Endothelial cell (in vitro differentiated cells): ENCODE data around the gene PABPN1. TPM values are rescaled to one million over a fixed set of nuclear protein-coding genes. Genes with fewer than 3 reads are reported as not detected.

Source experiments
- DNase-seq: peaks from one replicate; pipeline ENCODE4 v3.0.0; 2021; ENCODE audit warnings: low spot score
- H3K27ac Mint-ChIP-seq: one replicate; pipeline ENCODE4 v1.8.0; 2021; ENCODE audit warnings: mixed read lengths, inconsistent platforms; ENCODE audit not compliant: unreplicated experiment
- H3K27me3 Mint-ChIP-seq: one replicate; pipeline ENCODE4 v1.8.0; 2021; ENCODE audit warnings: mild to moderate bottlenecking, moderate library complexity, mixed read lengths, inconsistent platforms; ENCODE audit not compliant: unreplicated experiment
- H3K36me3 Mint-ChIP-seq: one replicate; pipeline ENCODE4 v1.8.0; 2021; ENCODE audit warnings: mild to moderate bottlenecking, low read depth, mixed read lengths, inconsistent platforms; ENCODE audit not compliant: unreplicated experiment
- H3K4me1 Mint-ChIP-seq: one replicate; pipeline ENCODE4 v1.8.0; 2021; ENCODE audit warnings: mild to moderate bottlenecking, mixed read lengths, inconsistent platforms; ENCODE audit not compliant: unreplicated experiment
- H3K4me3 Mint-ChIP-seq: one replicate; pipeline ENCODE4 v1.8.0; 2021; ENCODE audit warnings: mild to moderate bottlenecking, mixed read lengths, inconsistent platforms; ENCODE audit not compliant: unreplicated experiment
- H3K9me3 Mint-ChIP-seq: one replicate; pipeline ENCODE4 v1.8.0; 2021; ENCODE audit warnings: mixed read lengths, inconsistent platforms; ENCODE audit not compliant: unreplicated experiment
- total RNA-seq: library from RNA; stranded (reverse); fragmentation: NEBNext Ultra II Directional; extraction: Animal tissue kit (Norgen Biotek cat#: 25700); gene quantifications from one replicate; pipeline ENCODE4 v1.2.1, GENCODE V29; 2021; ENCODE audit not compliant: unreplicated experiment
- TF ChIP-seq, protein P1 (sequence below): fragments of 200-600 bp; sonication (generic); IDR thresholded peaks from one replicate; pipeline ENCODE4 v1.5.0; 2021; ENCODE audit warnings: antibody characterized with exemption; ENCODE audit not compliant: unreplicated experiment

Gene PABPN1
- total RNA-seq, 1 donor from 2014 or later = 191 TPM

GRCh38 chr14:23299211-23299957, 21.9 kb upstream of the PABPN1 start:
- no peak for DNase-seq
- Mint-ChIP-seq H3K9me3 (no peaks in the 10 kb centered on the region), H3K27ac (peak overlapping the region; percentile 61), H3K36me3 (peaks cover 18% of the 10 kb centered on the region), H3K4me1 (peaks cover 41% of the 10 kb centered on the region), H3K4me3 (peak overlapping the region; percentile 69), H3K27me3 (peaks cover 12% of the 10 kb centered on the region)
- TF ChIP-seq, protein P1, sequence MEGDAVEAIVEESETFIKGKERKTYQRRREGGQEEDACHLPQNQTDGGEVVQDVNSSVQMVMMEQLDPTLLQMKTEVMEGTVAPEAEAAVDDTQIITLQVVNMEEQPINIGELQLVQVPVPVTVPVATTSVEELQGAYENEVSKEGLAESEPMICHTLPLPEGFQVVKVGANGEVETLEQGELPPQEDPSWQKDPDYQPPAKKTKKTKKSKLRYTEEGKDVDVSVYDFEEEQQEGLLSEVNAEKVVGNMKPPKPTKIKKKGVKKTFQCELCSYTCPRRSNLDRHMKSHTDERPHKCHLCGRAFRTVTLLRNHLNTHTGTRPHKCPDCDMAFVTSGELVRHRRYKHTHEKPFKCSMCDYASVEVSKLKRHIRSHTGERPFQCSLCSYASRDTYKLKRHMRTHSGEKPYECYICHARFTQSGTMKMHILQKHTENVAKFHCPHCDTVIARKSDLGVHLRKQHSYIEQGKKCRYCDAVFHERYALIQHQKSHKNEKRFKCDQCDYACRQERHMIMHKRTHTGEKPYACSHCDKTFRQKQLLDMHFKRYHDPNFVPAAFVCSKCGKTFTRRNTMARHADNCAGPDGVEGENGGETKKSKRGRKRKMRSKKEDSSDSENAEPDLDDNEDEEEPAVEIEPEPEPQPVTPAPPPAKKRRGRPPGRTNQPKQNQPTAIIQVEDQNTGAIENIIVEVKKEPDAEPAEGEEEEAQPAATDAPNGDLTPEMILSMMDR = no peak

DNA sequence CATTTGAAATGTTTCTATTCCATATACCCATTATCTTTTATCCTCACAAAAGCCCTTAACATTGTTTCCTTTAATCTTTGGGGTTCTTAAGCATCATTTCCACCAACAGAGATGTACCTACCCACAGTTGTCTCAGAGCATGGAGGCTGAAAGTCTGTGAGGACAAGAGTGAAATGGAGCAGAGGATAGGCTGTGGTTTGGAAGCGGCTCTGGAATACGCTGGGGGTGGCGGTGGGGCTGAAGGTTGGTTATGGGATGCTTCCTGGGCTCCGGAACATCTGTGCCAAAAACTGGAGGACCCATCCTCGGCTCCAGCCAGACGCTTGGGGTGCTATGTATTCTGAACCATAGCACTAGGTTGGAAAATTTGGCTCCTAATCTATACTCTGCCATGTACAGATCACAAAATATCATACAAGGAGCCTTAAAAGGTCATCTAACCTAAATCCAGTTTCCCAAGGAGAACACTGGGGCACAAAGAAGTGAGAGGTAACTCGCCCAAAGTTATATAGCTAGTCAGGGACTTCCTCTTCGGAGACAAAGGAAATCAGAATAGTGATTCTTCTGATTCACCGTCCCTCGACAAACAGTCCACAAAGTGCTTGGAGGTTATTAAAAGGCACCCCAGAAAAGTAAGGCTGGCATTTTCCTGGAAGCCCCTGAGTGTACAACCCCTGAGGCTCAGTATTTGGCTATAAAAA, 21.1 kb upstream of the PABPN1 start:
- TF ChIP-seq, protein P1 = no peak
- Mint-ChIP-seq H3K4me3 (peak overlapping the region; percentile 91), H3K9me3 (no peaks in the 10 kb centered on the region), H3K27ac (peak overlapping the region; percentile 80), H3K27me3 (peaks cover 16% of the 10 kb centered on the region), H3K36me3 (peaks cover 18% of the 10 kb centered on the region), H3K4me1 (peaks cover 37% of the 10 kb centered on the region)
- DNase-seq = no peak

DNA sequence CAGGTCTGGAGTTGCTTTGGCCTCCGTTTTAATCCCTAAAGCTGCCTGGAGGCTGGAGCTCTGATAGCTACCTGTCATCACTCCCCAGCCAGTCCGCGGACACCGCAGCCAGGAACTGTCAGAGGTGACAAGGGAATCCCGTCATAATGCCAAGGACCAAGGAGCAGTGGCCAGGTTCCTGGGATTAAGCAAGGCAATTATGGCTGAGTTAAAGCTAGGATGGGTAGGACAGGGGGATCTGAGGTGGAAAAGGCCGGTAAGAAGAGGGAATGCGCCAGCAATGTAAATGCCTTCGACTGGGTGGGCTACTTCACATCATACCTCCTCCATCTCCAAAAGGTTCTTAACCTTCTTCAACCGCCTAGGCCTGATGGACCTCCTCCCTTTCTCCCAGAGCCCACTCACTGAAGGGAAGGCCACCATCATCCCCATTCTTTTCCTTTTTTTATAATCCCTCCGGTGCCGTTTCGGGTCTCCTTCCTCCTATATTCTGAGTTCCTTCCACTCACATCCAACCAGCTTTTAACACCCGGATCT, 20.5 kb upstream of the PABPN1 start:
- Mint-ChIP-seq H3K27ac (peak overlapping the region; percentile 80), H3K4me3 (peak overlapping the region; percentile 91), H3K27me3 (peaks cover 14% of the 10 kb centered on the region), H3K4me1 (peaks cover 31% of the 10 kb centered on the region), H3K36me3 (peaks cover 13% of the 10 kb centered on the region), H3K9me3 (no peaks in the 10 kb centered on the region)
- TF ChIP-seq, protein P1 = no peak
- DNase-seq = no peak

DNA sequence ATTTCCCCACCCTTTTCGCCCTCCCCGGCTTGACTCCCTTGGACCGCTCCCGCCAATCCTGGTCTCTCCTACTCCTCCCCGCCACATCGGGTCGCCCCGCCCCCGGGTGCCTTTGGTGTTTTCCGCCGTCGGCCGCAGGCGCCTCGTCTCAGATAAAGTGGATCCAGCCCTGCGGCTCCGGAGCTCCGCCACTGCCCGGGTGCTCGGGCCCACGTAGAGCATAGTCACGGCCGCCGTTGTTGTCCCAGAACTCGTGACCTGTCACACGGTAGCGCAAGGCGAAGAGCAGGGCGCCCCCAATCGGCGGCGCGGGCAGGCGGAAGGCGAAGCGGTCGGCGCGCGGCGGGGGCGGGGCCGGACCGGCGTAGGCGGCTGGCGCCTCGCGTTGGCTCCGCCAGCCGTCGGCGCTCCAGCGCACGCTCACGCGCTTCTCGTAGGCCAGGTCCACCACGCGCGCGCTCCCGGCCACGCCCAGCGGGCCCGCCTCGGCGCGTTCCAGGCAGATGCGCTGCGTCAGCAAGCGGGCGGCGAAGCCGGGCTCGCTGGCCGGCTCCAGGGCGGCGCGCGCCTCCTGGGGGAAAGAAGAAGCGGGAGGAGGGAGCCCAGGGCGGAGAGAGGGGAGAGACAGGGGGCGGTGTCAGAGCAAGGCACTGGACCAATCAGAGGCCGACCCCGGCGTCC, 19.8 kb upstream of the PABPN1 start:
- H3K4me1 Mint-ChIP-seq = peaks cover 31% of the 10 kb centered on the region
- H3K27ac Mint-ChIP-seq = peak overlapping the region; percentile 80
- DNase-seq = peak; percentile 99
- peaks cover 13% of the 10 kb centered on the region for H3K36me3 Mint-ChIP-seq
- no peaks in the 10 kb centered on the region for H3K9me3 Mint-ChIP-seq
- TF ChIP-seq, protein P1 = peak; percentile 85
- peaks cover 14% of the 10 kb centered on the region for H3K27me3 Mint-ChIP-seq
- peak overlapping the region; percentile 91 for H3K4me3 Mint-ChIP-seq
